Effector memory CD8-positive, alpha-beta T cell (primary cell): ENCODE data around the gene KCNMA1.

Experiments
- ATAC-seq: fragments of 150-1000 bp; cut with Tn5 transposase; replicated peaks from 2 replicates; pipeline ENCODE4 v1.10.0; 2021; ENCODE audit warnings: mild to moderate bottlenecking, moderate library complexity
- DNase-seq, 3 experiments: peaks; one replicate each; pipeline ENCODE4 v3.0.0; 2021
- H3K27ac Mint-ChIP-seq, 2 donors: one replicate each; pipeline ENCODE4 v1.8.0; 2022; ENCODE audit warnings: mild to moderate bottlenecking in 2 of 2, mixed read lengths in 2 of 2, moderate library complexity in 2 of 2
- H3K27me3 Mint-ChIP-seq, 2 donors: one replicate each; pipeline ENCODE4 v1.8.0; 2022; ENCODE audit warnings: mixed read lengths in 2 of 2
- H3K36me3 Mint-ChIP-seq: one replicate; pipeline ENCODE4 v1.8.0; 2022; ENCODE audit warnings: mild to moderate bottlenecking, moderate library complexity, mixed read lengths; ENCODE audit not compliant: insufficient read depth
- H3K4me1 Mint-ChIP-seq, 2 donors: one replicate each; pipeline ENCODE4 v1.8.0; 2022; ENCODE audit warnings: low read depth in 2 of 2, mixed read lengths in 2 of 2
- H3K4me3 Mint-ChIP-seq, 2 donors: one replicate each; pipeline ENCODE4 v1.8.0; 2022; ENCODE audit warnings: mild to moderate bottlenecking in 2 of 2, mixed read lengths in 2 of 2, moderate library complexity in 2 of 2
- H3K9me3 Mint-ChIP-seq, 2 donors: one replicate each; pipeline ENCODE4 v1.8.0; 2022; ENCODE audit warnings: mixed read lengths in 2 of 2

Gene KCNMA1

DNA sequence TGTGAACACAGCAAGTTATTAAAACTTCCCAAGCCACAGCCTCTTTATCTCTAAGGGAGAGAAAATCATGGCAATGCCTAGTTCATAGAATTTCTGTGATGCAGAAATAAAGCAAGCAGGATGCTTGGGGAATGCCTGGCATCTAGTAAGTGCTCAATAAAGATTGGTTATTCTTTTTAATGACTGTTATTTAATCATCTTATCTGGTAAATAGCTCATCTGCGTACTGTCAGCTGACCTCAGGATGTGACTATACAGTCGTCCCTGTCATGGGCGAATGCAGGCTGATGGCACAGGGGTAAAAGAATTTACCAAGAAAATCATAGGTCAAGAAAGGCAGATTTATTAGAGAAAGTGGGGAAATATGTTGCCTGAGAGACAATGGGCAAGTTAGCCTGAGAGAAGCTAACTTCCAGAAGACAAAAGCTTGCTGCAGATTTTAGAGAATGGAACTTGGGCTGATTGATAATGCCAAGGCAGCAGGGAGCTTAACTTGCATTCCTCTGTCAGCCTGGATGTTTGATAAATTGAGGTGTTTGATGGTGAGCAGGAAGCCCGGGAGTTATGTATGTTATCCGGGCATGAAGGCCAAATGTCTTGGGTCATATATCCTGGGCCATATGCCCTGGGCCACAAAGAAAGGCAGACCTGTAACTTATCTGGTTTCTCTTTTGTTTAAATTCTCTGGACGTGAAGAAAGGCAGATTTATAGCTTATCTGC, 126.0 kb downstream of the KCNMA1 start:
- ATAC-seq, result no peak
- Mint-ChIP-seq H3K27me3 (peaks cover 47 to 53% of the 10 kb centered on the region in 2 donors), H3K27ac (no peak overlapping the region), H3K4me3 (no peak overlapping the region), H3K36me3 (peaks cover 3% of the 10 kb centered on the region), H3K9me3 (no peaks in the 10 kb centered on the region), H3K4me1 (no peaks in the 10 kb centered on the region)
- DNase-seq, result no peak

DNA sequence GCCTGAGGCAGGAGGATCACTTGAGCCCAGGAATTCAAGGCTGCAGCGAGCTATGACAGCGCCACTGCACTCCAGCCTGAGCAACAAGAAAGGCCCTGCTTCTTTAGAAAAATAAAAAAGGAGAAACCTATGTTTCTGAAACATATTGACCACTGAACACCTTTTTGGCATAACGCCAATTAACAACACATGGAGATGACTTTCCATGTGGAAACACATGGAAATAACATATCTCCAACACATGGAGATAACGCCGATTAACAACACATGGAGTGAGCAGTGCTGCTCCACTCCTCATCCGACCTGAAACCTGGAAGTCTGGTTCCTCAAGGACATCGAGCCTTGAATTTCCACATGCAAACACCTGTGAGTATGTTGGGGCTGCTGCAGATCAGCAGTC, 126.9 kb downstream of the KCNMA1 start:
- DNase-seq (no peak), ATAC-seq (no peak)
- Mint-ChIP-seq H3K27me3 (peaks cover 38 to 50% of the 10 kb centered on the region in 2 donors), H3K4me1 (no peaks in the 10 kb centered on the region), H3K27ac (no peak overlapping the region), H3K36me3 (peaks cover 3% of the 10 kb centered on the region), H3K9me3 (no peaks in the 10 kb centered on the region), H3K4me3 (no peak overlapping the region)

DNA sequence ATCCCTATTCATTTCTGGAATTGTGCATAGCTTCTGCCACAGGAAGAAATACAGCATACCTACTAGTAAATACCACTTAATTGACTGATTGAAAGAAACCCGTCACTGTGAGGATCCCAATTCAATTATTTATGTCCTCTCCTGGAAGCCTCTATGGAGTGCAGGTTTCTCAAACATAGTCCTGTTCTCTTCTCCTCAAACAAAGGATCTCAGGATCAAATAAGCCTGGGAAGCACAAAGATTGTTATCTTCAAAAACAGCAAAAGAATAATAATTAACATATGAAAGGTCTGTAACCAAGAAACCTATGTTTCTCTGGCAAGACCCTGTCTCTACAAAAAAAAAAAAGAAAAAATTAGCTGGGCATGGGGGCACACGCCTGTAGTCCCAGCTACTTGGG, 127.3 kb downstream of the KCNMA1 start:
- Mint-ChIP-seq H3K4me3 (no peak overlapping the region), H3K27ac (no peak overlapping the region), H3K36me3 (peaks cover 3% of the 10 kb centered on the region), H3K27me3 (peaks cover 34 to 50% of the 10 kb centered on the region in 2 donors), H3K9me3 (no peaks in the 10 kb centered on the region), H3K4me1 (no peaks in the 10 kb centered on the region)
- ATAC-seq (no peak), DNase-seq (no peak)

DNA sequence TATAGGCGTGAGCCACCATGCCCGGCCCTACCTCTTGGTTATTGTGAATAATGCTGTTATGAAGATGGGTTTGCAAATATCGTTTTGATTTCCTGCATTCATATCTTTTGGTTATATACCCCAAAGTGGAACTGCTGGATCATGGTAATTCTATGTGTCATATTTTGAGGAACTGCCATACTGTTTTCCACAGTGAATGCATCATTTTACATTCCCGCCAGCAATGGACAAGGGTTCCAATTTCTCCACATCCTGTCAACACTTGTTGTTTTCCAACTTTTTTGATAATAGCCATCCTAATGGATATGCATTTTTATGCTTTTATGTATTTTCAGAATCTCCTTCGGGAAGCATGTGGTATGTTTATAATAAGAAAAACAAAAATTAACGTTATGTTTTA, 128.2 kb downstream of the KCNMA1 start:
- Mint-ChIP-seq H3K9me3 (no peaks in the 10 kb centered on the region), H3K27ac (no peak overlapping the region), H3K4me1 (no peaks in the 10 kb centered on the region), H3K4me3 (no peak overlapping the region), H3K27me3 (peaks cover 25 to 46% of the 10 kb centered on the region in 2 donors), H3K36me3 (peaks cover 3% of the 10 kb centered on the region)
- ATAC-seq, result no peak
- DNase-seq, result no peak

DNA sequence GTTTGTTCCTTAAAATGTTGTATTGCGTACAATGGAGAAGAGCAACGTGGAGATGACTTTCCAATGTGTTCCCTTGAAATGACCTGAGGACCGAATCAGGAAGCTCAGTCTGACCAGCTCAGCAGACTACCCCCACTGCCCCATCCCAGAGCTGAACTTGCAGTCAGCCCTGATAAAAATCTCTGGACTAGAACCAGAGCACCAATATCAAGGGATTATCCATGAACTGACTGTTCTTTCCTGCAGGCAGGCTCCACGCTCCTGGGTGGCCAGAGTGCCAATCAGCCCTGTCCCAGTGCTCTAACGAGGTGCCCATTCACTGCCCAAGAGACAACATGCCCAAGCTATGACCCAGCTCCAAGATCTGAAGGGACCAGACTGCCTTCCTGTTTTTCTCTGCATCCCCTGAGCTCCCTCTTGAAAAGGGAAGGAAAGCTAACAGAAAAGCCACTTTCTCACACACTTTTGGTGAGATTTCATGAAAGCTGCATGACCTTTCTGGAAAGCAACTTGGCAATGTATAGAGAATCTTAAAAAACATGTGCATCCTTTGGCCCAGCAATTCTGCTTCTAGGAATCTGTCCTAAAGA, 130.2 kb downstream of the KCNMA1 start:
- Mint-ChIP-seq H3K4me1 (no peaks in the 10 kb centered on the region), H3K27ac (no peak overlapping the region), H3K9me3 (no peaks in the 10 kb centered on the region), H3K27me3 (peaks cover 13 to 43% of the 10 kb centered on the region in 2 donors), H3K4me3 (no peak overlapping the region), H3K36me3 (no peaks in the 10 kb centered on the region)
- ATAC-seq, result no peak
- DNase-seq, result no peak

DNA sequence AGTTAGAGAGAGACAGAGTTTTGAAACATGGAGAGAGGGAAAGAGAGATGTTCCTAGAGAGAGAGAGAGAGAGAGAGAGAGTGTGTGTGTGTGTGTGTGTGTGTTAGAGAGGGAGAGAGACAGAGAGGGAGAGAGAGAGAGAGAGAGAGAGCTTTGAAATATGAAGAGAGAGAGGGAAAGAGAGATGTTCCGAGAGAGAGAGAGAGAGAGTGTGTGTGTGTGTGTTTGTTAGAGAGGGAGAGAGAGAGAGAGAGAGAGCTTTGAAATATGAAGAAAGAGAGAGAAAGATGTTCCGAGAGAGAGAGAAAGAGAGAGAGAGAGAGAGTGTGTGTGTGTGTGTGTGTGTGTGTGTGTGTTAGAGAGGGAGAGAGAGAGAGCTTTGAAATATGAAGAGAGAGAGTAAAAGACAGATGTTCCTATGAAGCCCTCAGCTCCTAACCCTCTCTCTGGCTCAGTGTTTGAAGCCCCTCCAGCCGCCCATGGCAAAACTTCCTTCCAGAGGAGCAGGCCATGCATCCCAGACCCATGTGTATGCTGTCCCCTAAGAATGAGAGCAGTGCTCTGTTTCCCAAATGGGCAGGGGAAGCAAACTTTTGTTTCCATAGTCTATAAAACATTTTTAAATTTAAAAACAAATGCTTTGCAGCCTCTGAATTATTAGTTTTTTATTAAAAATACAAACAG, 130.9 kb downstream of the KCNMA1 start:
- Mint-ChIP-seq H3K9me3 (no peaks in the 10 kb centered on the region), H3K27ac (no peak overlapping the region), H3K4me1 (no peaks in the 10 kb centered on the region), H3K4me3 (no peak overlapping the region), H3K27me3 (peaks cover 20 to 51% of the 10 kb centered on the region in 2 donors), H3K36me3 (no peaks in the 10 kb centered on the region)
- ATAC-seq (no peak), DNase-seq (no peak)

DNA sequence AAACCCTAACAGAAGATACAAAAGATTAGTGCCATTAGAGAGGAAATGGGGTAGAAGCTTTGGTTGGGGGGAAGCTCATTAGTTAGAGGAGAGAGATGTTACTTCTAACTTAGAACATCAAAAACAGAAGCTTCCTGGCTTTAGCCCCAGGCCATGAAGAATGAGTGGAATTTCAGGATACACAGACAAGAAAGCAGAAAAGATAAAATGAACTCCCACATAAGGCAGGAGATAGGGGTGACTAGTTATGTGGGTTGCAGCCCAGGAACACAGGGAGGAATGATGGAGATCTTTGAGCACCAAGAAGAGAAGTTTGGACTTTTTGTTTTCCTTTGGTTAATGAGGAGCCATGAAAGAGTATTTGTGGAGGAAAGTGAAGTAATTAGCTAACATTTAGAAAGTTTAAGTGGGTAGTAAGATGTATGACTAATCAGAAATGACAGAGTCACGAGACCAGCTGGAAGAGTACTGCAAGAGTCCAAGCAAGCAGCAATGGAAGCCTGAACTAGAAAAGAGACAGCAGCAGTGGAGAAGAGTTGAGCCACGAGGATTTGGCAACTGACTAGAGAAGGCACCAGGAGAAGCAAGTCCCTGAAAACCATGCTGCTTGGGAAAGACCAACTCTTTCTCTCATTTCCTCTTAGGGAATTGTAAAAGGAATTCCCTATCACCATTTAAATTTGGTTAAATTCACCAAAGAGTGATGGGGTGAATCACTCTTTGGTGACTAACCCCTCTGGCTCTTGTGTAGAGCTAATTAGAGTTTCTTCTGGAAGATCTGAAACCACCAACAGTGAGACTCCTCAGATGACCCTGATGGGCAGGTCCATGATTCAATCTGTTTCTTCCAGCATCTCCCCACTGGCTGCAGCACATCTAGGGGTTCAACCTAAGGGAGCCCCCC, 131.9 kb downstream of the KCNMA1 start:
- no peaks in the 10 kb centered on the region for H3K4me1 Mint-ChIP-seq
- no peak overlapping the region for H3K27ac Mint-ChIP-seq
- DNase-seq (no peak), ATAC-seq (no peak)
- H3K9me3 Mint-ChIP-seq, result no peaks in the 10 kb centered on the region
- H3K27me3 Mint-ChIP-seq, result peaks cover 30 to 49% of the 10 kb centered on the region in 2 donors
- H3K4me3 Mint-ChIP-seq, result no peak overlapping the region
- no peaks in the 10 kb centered on the region for H3K36me3 Mint-ChIP-seq

DNA sequence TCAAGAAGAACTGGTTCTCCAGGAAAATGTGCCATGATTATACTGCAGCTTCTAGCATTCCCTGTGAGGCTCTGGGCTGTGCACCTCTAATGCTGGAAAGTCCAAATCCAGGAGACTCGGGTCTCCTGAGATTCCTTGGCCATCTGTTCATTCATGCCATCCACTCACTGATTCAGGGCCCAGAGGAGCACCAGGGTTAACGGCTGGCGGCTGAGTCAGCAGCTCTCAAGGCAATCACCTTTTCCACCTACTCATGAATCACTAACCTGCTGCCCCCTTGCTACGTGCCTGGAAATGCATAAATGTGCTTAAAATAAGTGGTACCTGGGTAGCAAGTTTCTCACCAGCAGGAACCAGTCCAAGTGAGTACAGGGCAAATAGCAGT, 132.7 kb downstream of the KCNMA1 start:
- H3K27me3 Mint-ChIP-seq, result peaks cover 32 to 42% of the 10 kb centered on the region in 2 donors
- DNase-seq (no peak), ATAC-seq (no peak)
- no peak overlapping the region for H3K27ac Mint-ChIP-seq
- no peaks in the 10 kb centered on the region for H3K4me1 Mint-ChIP-seq
- H3K36me3 Mint-ChIP-seq, result no peaks in the 10 kb centered on the region
- no peaks in the 10 kb centered on the region for H3K9me3 Mint-ChIP-seq
- no peak overlapping the region for H3K4me3 Mint-ChIP-seq

DNA sequence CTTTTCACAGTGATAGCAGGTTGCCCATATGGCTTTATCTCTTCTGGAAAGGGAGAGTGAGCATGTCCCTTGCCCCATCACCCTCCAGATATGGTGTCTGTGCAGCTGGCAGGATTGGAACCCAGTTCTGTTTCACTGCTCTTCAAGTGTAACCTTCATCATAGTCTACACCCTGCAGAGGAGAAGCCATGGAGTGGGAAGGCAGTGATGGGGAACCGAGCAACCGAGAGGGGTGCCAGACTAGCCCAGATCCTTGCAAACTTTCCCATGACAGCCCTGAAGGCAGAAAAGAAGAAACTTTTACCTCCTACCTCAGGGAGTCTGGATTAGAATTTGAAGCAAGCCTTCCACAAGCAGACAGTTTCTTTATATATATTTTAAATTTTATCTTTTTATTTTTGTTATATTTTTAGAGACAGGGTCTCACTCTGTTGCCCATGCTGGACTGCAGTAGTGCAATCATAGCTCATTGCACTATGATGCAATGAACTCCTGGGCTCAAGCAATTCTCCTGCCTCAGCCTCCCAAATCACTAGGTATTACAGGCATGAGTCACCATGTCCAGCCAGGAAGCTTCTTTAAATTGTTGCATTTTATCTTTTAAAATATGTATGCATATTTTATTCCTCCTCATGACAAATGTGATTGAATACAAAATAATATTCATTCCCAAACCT, 133.3 kb downstream of the KCNMA1 start:
- Mint-ChIP-seq H3K4me3 (no peak overlapping the region), H3K9me3 (no peaks in the 10 kb centered on the region), H3K4me1 (no peaks in the 10 kb centered on the region), H3K27ac (no peak overlapping the region), H3K27me3 (peaks cover 32 to 37% of the 10 kb centered on the region in 2 donors), H3K36me3 (no peaks in the 10 kb centered on the region)
- ATAC-seq (no peak), DNase-seq (no peak)

DNA sequence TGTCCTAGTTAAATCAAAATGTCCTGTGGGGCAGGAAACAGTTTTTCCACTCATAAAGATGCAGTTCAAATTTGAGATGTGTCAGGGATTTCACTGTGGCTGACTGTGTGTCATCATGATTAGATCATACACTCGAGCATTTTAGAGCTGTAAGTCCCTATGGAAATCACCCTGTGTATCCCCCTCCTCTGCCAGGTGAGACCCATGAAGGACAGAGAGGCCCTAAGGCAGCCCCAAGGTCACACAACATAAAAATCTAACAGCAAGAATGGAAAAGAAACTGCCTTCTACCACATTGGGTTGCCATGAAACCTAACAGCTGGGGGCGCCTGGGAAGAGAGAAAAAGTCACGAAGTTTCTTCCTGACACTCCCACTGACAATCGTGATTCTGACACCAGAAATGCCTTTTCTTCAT, 135.8 kb downstream of the KCNMA1 start:
- no peak overlapping the region for H3K27ac Mint-ChIP-seq
- ATAC-seq, result no peak

DNA sequence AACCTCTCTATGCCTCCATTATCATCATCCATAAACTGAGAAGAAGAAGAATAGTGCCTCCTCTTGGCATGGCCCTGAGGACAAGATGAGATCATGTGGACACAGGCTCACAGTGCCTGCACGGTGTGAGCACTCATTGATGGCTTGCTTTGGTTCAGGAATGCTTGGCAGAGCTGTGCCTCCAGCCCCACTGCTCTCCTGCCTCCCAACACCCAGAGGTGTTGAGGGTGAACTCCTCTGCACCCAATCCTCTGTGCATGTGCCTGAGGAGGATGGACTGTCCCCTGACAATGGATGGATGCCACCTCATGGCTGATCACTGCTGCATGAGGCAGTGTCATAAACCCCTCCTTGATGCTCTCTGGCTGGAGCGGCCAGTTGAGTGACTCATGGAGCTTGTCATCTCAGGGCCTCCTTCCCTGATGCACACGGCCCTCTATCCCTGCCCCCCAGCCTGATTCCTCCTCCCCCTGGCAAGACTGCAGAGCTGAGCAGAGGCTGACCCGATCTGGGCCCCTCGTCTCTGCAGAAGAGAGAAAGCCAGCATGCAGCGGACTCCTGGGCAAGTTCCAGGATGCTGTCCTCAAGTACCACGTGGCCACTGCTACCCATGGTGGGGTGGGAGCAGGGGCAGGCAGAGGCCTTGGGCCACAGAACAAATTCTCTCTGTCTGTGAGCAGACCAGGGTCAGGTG, 136.3 kb downstream of the KCNMA1 start:
- DNase-seq, result no peak
- Mint-ChIP-seq H3K9me3 (no peaks in the 10 kb centered on the region), H3K4me1 (no peaks in the 10 kb centered on the region), H3K4me3 (no peak overlapping the region), H3K27me3 (peaks cover 33 to 44% of the 10 kb centered on the region in 2 donors), H3K36me3 (no peaks in the 10 kb centered on the region), H3K27ac (no peak overlapping the region)
- ATAC-seq, result no peak

More for the DNA sequence above, 135.8 kb downstream of the KCNMA1 start:
- H3K9me3 Mint-ChIP-seq, result no peaks in the 10 kb centered on the region
- DNase-seq, result no peak
- no peaks in the 10 kb centered on the region for H3K4me1 Mint-ChIP-seq
- no peaks in the 10 kb centered on the region for H3K36me3 Mint-ChIP-seq
- H3K27me3 Mint-ChIP-seq, result peaks cover 33 to 39% of the 10 kb centered on the region in 2 donors
- no peak overlapping the region for H3K4me3 Mint-ChIP-seq

DNA sequence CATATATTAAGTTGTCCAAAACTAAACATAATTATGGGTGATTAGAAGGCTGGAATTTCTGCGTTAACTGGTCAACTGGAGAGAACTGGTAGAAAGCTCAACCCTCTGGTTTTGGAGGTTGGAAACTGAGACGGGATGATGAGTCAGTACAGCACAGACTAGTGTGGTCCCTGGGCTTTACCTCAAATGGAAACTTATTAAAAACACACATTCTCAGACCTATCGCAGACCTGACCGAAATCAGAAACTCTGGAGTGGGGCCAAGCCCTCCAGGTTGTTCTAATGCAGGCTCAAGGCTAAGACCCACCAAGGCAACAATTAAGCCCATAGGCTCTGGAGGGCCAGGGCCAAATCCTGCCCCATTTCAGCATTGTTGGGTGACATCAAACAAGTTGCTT, 136.9 kb downstream of the KCNMA1 start:
- H3K4me1 Mint-ChIP-seq, result no peaks in the 10 kb centered on the region
- H3K4me3 Mint-ChIP-seq, result no peak overlapping the region
- H3K27me3 Mint-ChIP-seq, result peaks cover 30 to 50% of the 10 kb centered on the region in 2 donors
- no peak for ATAC-seq
- H3K9me3 Mint-ChIP-seq, result no peaks in the 10 kb centered on the region
- H3K36me3 Mint-ChIP-seq, result no peaks in the 10 kb centered on the region
- H3K27ac Mint-ChIP-seq, result no peak overlapping the region
- DNase-seq, result no peak
